Myocyte (in vitro differentiated cells): ENCODE data around the gene SDK1. TPM values are rescaled to one million over a fixed set of nuclear protein-coding genes. Genes with fewer than 3 reads are reported as not detected.
A peak's percentile ranks its signal among the peaks of the same experiment; 100 is the strongest.
"Not testable (repeated sequence)": the region's sequence is repeated elsewhere in the genome, so short reads cannot be mapped to it uniquely, and the experiment has no call there.

Experiments
- DNase-seq: peaks from one replicate; pipeline ENCODE4 v3.0.0-alpha.2; 2012; ENCODE audit warnings: low read depth
- total RNA-seq: library from RNA; depleted of rRNA; stranded (reverse); fragments of >200 nt; gene quantifications from 2 replicates; pipeline ENCODE4 v1.2.3, GENCODE V29; 2014

SDK1 gene
- total RNA-seq, 1 donor from 2014 or later = 2.8 TPM

GRCh38 chr7:4281231-4281993 is 980.4 kb downstream of the SDK1 start:
- peak; percentile 46 for DNase-seq

DNA sequence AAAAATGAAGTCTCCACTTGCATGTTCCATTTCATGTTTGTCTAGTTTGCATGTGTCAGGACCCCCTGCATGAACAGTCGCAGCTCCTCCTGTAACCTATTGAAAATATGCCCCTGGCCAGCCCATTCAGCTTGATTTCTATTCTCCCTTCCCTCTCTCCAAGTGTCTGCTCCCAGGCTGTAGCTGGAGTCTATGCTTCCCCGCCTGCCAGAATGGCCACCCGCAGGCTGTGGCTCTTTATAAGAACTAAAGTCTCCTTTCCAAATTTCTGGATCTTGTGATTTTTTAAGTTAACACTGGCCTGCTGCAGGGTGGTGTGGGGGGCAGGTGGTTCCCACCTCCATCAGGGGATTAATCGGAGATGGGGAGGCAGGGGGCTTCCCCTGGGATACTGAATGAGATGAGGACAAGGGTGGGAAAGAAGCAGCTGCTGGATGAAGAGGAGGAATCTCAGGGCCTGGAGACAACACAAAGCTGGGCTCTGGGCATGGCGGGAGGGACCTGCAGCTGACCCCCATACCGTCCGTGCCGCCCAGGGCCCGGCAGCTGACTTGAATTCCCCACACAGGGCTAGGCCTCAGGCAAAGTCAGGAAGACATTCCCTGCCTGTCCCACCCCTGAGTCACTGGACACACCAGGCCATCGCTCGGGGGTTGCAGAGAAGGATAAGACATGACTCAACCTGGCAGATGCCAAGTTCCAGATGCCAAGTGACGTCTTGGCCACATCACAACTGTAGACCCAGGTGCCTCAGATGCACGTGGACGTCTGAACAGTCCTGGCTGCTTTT is 981.6 kb downstream of the SDK1 start:
- DNase-seq = peak; percentile 97

DNA sequence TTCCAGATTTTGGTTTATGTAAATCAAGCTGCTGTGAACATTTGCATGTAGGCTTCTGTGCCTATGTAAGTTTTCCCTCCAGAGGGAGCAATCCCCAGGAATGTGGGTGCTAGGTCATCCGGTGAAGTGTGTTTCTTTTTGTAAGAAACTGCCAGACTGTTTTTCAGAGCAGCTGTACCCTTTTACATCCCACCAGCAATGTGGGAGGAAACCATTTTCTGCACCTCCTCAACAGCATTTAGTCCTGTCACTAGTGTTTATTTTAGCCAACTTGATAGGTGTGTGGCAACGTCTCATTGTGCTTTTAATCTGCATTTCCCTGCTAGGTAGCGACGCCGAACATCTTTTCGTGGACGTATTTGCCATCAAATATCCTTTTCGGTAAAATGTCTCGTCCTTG is 985.3 kb downstream of the SDK1 start:
- DNase-seq = no peak

DNA sequence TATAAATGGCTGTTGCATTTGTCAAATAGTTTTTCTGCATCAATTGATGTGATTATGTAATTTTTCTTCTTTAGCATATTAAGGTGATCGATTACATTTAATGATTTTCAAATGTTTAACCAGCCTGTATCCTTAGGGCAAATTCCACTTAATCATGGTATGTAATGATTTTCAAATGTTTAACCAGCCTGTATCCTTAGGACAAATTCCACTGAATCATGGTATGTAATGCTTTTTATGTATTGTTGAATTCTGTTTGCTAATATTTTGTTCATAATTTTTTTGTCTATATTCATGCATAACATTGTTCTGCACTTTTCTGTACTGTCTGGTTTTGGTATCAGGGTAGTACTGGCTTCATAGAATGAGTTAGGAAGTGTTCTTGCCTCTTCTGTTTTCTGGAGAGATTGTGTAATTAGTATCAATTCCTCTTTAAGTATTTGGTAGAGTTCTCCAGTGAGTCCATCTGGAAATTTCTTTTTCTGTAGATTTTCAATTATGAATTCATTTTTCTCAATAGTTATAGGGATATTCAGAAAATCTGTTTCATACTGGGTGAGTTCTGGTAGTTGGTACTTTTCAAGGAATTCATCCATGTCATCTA is 987.8 kb downstream of the SDK1 start:
- DNase-seq = no peak

- no peak for DNase-seq
These were observed 996.3 kb downstream of the SDK1 start for GRCh38 chr7:4297165-4297917.

DNA sequence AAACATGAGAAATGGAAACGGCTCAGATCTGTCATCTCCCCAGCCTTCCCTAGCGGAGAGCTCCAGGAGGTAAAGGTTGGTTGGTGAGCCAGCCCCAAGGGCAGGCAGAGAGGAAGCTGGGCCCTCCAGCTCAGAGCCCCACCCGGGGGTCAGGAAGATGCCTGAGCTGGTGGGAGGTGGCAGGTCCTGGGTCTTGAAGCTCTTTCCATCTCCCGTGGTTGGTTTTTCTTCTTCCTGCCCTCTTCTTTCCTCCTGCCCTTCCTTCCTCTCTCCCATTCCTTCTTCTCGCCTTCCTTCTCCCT is 996.8 kb downstream of the SDK1 start:
- no peak for DNase-seq

GRCh38 chr7:4299431-4299830 is 998.4 kb downstream of the SDK1 start:
- DNase-seq = no peak

DNA sequence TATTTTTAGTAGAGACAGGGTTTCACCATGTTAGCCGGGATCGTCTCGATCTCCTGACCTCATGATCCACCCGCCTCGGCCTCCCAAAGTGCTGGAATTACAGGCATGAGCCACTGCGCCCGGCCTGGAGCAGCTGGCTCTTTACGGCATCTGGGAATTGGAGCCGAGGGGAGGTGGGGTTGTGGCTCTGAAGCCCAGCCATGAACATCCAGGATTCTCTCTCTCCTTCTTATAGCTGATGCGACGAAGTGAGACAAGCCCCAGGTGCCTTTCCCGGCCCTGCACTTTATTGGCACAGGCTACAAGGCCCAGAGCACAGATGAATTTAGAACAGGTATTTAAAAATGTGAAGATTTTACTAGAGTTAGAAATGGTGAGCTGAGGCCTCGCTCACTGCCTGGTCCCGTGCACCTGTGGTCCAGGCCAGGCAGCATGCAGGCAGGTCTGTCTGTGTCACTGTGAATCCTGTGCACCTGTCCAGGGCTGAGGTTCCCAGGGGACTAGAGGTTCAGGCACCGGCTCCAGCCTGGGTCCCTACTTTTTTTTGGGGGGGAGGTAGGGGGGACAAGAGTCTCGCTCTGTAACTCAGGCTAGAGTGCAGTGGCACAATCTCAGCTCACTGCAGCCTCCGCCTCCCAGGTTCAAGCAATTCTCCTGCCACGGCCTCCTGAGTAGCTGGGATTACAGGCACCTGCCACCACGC is 1001.3 kb downstream of the SDK1 start:
- DNase-seq = no peak

DNA sequence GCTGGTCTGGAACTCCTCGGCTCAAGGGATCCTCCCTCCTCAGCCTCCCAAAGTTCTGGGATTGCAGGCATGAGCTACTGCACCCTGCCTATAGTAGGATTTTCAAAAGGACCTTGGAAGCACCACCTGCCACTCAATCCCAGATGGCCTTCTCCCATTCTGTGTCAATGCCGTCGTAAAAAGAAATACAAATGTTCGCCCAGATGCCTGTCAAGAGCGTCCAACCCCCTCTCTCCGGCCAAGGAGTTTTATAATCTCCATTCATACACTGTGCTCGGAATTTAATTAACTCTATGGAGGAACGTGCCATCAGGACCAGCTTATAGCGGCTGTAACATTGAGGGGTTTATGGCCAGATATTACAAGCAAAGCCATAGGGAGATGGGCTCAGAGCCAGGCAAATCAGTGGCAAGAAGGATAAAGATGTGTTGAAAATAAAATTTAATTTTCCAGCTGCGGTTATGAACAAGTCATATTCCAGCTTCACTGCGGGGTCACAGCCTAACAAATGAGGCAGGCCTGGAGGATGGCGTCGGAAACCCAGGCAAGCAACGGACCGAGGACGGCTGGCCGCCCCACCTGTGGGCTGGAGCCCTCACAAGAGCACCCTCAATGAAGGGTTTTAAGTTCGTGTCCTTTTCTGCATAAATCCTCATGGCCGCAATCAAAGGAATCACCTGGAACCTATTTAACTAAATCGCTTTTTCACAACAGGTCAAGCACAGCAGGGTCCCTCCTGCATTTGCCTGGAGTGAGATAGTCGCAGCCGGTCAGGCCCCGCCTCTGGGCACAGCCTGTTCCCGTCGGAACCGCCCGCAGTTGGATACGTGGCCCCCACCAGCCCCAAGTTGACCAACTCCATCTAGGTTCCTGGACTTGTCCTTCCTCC is 1006.5 kb downstream of the SDK1 start:
- DNase-seq = no peak

DNA sequence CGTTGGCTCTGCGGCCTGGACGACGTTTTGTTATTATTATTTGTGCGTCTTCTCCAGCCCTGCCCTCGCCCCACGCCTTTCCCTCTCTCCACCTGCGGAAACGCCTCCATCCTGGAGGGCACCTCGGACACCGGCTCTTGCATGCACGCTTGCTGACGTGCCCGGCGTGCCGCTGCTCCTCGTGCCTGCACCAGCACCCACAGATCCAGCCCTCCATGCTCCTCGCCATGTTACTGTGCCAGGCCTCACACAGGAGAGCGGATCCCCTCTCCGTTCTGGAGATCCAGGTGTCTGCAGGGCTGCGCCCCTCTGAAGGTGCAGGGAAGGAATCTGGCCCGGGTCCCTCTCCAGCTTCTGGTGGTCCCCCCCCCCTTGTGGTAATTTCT is 1007.1 kb downstream of the SDK1 start:
- DNase-seq = no peak

DNA sequence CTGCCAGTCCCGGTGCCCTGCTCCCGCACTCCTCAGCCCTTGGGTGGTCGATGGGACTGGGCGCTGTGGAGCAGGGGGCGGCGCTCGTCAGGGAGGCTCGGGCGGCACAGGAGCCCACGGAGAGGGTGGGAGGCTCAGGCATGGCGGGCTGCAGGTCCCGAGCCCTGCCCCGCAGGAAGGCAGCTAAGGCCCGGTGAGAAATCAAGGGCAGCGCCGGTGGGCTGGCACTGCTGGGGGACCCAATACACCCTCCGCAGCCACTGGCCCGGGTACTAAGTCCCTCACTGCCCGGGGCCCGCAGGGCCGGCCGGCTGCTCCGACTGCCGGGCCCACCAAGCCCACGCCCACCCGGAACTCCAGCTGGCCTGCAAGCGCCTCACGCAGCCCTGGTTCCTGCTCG is 1012.9 kb downstream of the SDK1 start:
- not testable (repeated sequence) for DNase-seq

DNA sequence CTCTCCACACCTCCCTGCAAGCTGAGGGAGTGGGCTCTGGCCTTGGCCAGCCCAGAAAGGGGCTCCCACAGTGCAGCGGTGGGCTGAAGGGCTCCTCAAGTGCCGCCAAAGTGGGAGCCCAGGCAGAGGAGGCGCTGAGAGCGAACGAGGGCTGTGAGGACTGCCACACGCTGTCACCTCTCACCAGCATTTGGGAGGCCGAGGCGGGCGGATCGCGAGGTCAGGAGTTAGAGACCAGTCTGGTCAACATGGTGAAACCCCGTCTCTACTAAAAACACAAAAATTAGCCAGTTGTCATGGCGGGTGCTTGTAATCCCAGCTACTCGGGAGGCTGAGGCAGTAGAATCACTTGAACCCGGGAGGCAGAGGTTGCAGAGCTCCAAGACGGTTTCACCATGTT is 1013.3 kb downstream of the SDK1 start:
- not testable (repeated sequence) for DNase-seq
